GM12872 (cell line): ENCODE data around the gene MYMX.

Source experiments
- CTCF ChIP-seq: IDR thresholded peaks from 3 replicates; pipeline ENCODE4 v1.5.1; 2011; ENCODE audit warnings: low read depth, mild to moderate bottlenecking, low read length, moderate library complexity; ENCODE audit not compliant: insufficient read depth

Gene MYMX

DNA sequence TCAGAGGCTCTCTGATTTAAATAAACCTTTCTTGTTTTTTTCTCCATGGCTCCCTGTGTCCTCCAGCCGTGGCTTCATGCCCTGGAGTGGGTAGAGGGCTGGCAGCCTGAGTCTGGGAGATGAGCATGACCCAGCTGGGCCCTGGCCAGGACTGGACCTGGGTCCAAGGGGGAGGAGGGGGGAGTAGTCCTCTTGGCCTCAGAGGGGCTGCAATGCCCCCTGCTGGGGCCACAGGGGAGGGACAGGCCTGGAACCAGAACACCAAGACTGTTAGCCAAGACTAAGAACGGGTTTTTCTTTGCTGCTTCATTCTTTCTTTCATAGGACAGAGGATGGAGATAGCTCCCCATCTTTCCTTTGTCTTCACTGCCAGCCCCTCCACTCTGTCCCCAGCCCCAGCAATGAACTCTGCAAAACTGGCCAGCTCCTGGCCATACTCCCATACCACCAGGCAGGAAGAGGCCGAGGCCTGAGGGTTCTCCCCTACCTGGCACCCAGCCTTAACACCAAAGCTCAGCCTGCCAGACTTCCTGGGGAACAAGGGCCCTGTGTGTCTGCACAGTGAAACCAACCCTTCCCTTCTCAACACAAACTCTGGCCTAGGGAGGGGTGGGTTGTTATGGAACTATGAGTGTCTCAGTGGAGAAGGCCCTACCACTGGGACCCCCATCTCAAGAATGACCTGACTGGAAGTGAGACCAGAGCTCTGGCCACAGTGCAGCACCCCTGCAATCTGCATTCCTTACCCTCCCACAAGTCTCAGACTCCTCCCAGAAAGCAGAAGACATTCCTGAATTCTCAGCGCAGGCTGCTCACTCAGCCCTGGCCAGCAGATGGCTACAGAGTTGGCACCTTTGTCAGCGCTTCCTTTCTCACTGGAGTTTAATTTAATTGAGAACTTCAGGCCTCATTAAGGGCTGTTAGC, 17.6 kb downstream of the MYMX start:
- peak; percentile 84 for TF ChIP-seq CTCF

DNA sequence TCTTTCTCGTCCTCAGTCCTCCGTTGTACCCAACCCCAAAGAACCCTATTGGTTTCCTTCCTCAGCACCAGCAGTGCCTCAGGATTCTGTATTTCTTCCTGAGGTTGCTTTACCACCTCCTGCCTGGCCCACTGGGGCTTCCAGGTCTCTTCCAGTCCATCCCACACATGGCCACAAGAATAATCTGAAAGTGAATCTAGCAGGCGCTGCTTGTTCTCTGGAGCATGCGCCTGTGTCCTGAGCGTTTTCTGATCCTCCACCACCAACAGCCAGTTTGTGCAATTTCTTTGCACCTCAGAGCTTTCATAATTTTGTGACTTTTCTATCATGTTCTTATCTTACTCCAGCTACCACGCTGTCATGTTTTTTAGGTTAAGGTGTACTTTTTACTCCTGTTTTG, 18.5 kb downstream of the MYMX start:
- TF ChIP-seq CTCF, result no peak

DNA sequence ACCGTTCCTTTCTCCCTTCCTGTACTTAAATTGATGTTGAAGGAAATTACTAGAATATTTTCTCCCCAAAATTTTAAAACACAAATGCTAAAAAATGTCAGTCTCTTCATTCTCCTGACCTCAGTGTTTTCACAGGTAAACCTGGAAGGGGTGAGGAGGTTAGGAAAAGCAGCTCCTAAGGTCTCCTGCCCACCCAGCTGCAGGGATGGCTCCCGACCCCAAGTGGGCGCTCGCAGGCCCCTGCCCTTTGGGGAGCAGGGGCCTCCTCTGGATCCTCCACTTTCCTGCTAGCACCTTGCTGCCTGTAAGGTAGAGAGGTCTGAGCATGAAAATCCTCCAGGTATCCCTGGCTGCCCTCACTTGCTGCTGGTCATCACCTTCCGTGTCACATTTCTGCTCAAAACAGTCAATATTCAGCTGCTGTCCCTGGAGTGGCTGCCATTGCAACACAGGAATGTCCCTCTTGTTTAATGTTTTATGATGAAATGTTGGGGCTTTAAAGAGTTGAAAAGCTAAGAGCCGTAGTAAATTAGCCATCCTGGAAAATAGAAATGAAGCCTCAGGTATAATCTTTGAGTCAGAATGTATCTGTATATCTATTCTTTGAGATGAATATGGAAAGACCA, 19.3 kb downstream of the MYMX start:
- TF ChIP-seq CTCF, result no peak

GRCh38 chr6:44237021-44237812, 20.5 kb downstream of the MYMX start:
- no peak for TF ChIP-seq CTCF

DNA sequence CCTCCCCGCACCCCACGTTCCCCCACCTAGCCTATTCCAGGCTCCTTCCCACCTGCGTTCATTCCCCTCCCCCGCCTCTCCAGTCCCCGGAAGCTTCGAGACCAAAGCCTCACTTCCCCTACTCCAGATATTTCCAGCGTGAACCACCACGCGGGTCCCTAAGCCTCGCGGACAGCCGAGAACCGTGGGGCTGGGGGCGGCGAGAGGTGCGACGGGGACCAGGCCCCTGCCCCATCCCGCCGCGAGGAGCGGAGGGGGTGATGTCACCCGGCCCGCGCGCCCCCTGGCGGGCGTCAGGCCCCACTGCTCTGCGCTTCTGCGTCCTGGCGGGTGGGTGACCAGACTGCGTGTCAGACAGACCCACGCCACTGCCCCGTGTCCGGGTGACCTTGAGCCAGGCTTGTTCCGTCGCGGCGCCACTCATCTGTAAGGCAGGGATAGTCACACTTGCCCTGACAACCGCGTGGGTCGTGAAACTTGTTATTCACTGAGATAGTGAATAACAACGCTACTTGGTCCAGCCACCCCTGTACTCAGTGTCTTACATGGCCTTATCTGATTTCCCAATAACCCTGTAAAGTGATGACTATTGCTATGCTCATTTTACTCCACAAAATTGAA, 21.2 kb downstream of the MYMX start:
- peak; percentile 94 for TF ChIP-seq CTCF

- TF ChIP-seq CTCF, result no peak
These were observed 22.1 kb downstream of the MYMX start for GRCh38 chr6:44238687-44239350.
